Measurements from ENCODE around the gene FAM3B. TPM values are rescaled to one million over a fixed set of nuclear protein-coding genes. Genes with fewer than 3 reads are reported as not detected.

Gene FAM3B
- total RNA-seq, 2 donors from 2014 or later = not detected

GRCh38 chr21:41406340-41406739 is 89.7 kb downstream of the FAM3B start:
- DNase-seq (no peak), ATAC-seq (replicated peaks in 1 of 2) (no peak)
- no peak overlapping the region for H3K4me3 Mint-ChIP-seq
- no peaks in the 10 kb centered on the region for H3K27me3 Mint-ChIP-seq (ENCODE audit: low read depth)
- no peaks in the 10 kb centered on the region for H3K4me1 Mint-ChIP-seq (ENCODE audit: low read depth)
- peaks cover 0 to 2% of the 10 kb centered on the region in 2 donors for H3K9me3 Mint-ChIP-seq
- H3K36me3 Mint-ChIP-seq (ENCODE audit: insufficient read depth in 2 of 2) = peaks cover 11 to 13% of the 10 kb centered on the region in 2 donors
- H3K27ac Mint-ChIP-seq = no peak overlapping the region

Other genes with a start within 250 kb of the FAM3B start
- 1 to 10 TPM; 1.1 TPM for gene BACE2, start 148.6 kb upstream of the FAM3B start, total RNA-seq
- gene MX2, start 45.2 kb downstream of the FAM3B start, total RNA-seq = 10 to 100 TPM; 30.1 to 47.9 TPM
- gene MX1, start 109.4 kb downstream of the FAM3B start, total RNA-seq = 100 to 1,000 TPM in 1 of 2 donors, 10 to 100 TPM in 1; 65.2 to 154 TPM
- gene TMPRSS2, start 191.4 kb downstream of the FAM3B start, total RNA-seq = not detected

Data from activated T-cell treated with anti-CD3 and anti-CD28 coated beads, Interleukin-2, amount 50 U/mL, for 72 hours (primary cell).